AG09319 (cell line): Measurements from ENCODE around the gene INCENP.

Experiments used
- DNase-seq: peaks from one replicate; pipeline ENCODE4 v3.0.0-alpha.2; 2010; ENCODE audit warnings: low read depth; ENCODE audit errors: extremely low read depth
- CTCF ChIP-seq: IDR thresholded peaks from 2 replicates; pipeline ENCODE4 v1.5.1; 2011; ENCODE audit warnings: low read depth, mild to moderate bottlenecking, inconsistent platforms, low read length, moderate library complexity

Gene INCENP

GRCh38 chr11:62129590-62130282, 5.9 kb downstream of the INCENP start:
- no peak for TF ChIP-seq CTCF
- no peak for DNase-seq

- no peak for DNase-seq
- no peak for TF ChIP-seq CTCF
These were observed 6.7 kb downstream of the INCENP start for GRCh38 chr11:62130283-62131169.

- TF ChIP-seq CTCF = no peak
- DNase-seq = no peak
These were observed 7.3 kb downstream of the INCENP start for GRCh38 chr11:62131170-62131464.

GRCh38 chr11:62132191-62132590, 8.4 kb downstream of the INCENP start:
- no peak for TF ChIP-seq CTCF
- DNase-seq = no peak

- DNase-seq = no peak
- TF ChIP-seq CTCF = no peak
These were observed 9.0 kb downstream of the INCENP start for GRCh38 chr11:62132689-62133293.

- no peak for DNase-seq
- TF ChIP-seq CTCF = no peak
These were observed 9.7 kb downstream of the INCENP start for GRCh38 chr11:62133328-62134065.
